Measurements from ENCODE around the gene PDIA5. TPM values are rescaled to one million over a fixed set of nuclear protein-coding genes. Genes with fewer than 3 reads are reported as not detected.

Gene PDIA5
- total RNA-seq, 4 donors from 2014 or later = 3.6 to 38.1 (median 25.1) TPM

GRCh38 chr3:123078101-123078500 lies 11.3 kb downstream of the PDIA5 start:
- no peak for DNase-seq
- Histone ChIP-seq H3K4me3 (no peak overlapping the region), H3K9me3 (no peaks in the 10 kb centered on the region), H3K27ac (no peak overlapping the region), H3K27me3 (no peaks in the 10 kb centered on the region), H3K36me3 (no peaks in the 10 kb centered on the region), H3K4me1 (peaks cover 0 to 6% of the 10 kb centered on the region in 2 donors)
- intact Hi-C loops (cut with DNase I; ENCODE audit: low total_unique reads) = no loop called here
- no peak for TF ChIP-seq CTCF (IDR thresholded peaks at IDR 0.05)
- TF ChIP-seq POLR2A (IDR thresholded peaks at IDR 0.05) = no peak

GRCh38 chr3:123080864-123081562 lies 14.2 kb downstream of the PDIA5 start:
- Histone ChIP-seq H3K36me3 (no peaks in the 10 kb centered on the region), H3K4me3 (no peak overlapping the region), H3K9me3 (no peaks in the 10 kb centered on the region), H3K27me3 (no peaks in the 10 kb centered on the region), H3K27ac (no peak overlapping the region), H3K4me1 (peaks cover 0 to 19% of the 10 kb centered on the region in 2 donors)
- intact Hi-C loops (cut with DNase I; ENCODE audit: low total_unique reads) = no loop called here
- TF ChIP-seq POLR2A (IDR thresholded peaks at IDR 0.05) = no peak
- TF ChIP-seq CTCF (IDR thresholded peaks at IDR 0.05) = no peak
- no peak for DNase-seq

- Histone ChIP-seq H3K9me3 (no peaks in the 10 kb centered on the region), H3K36me3 (no peaks in the 10 kb centered on the region), H3K4me3 (no peak overlapping the region), H3K4me1 (peaks cover 0 to 19% of the 10 kb centered on the region in 2 donors), H3K27me3 (no peaks in the 10 kb centered on the region), H3K27ac (no peak overlapping the region)
- no peak for DNase-seq
- TF ChIP-seq POLR2A (IDR thresholded peaks at IDR 0.05) (no peak), CTCF (IDR thresholded peaks at IDR 0.05) (no peak)
- intact Hi-C loops (cut with DNase I; ENCODE audit: low total_unique reads) = no loop called here
Measured at GRCh38 chr3:123081718-123082369, 15.0 kb downstream of the PDIA5 start.

- no peak overlapping the region for H3K27ac ChIP-seq
- intact Hi-C loops (cut with DNase I; ENCODE audit: low total_unique reads) = no loop called here
Measured at GRCh38 chr3:123082370-123083065, 15.7 kb downstream of the PDIA5 start.

More at GRCh38 chr3:123082370-123083065, 15.7 kb downstream of the PDIA5 start:
- DNase-seq = no peak
- H3K9me3 ChIP-seq = no peaks in the 10 kb centered on the region
- no peak for TF ChIP-seq POLR2A (IDR thresholded peaks at IDR 0.05)
- no peak for TF ChIP-seq CTCF (IDR thresholded peaks at IDR 0.05)
- no peaks in the 10 kb centered on the region for H3K36me3 ChIP-seq
- peaks cover 0 to 19% of the 10 kb centered on the region in 2 donors for H3K4me1 ChIP-seq
- no peaks in the 10 kb centered on the region for H3K27me3 ChIP-seq
- no peak overlapping the region for H3K4me3 ChIP-seq
